SW 1271 (cell line): ENCODE results near the gene NAMPT.
"Not testable (repeated sequence)": the region's sequence is repeated elsewhere in the genome, so short reads cannot be mapped to it uniquely, and the experiment has no call there.

ENCODE experiments used
- DNase-seq, 2 experiments: peaks; one replicate each; lab custom pipeline; 2025; lab: John Stamatoyannopoulos, UW

Gene NAMPT

GRCh38 chr7:106284714-106285050 is at the start of gene NAMPT:
NAMPT (minus strand) TSS chr7:106284983; CDS start chr7:106284884, 99 bp downstream.
- no peak for DNase-seq

- DNase-seq, result no peak
Measured at GRCh38 chr7:106332201-106332600, 47.4 kb upstream of the NAMPT start.

- no peak for DNase-seq
Measured at GRCh38 chr7:106331441-106332175, 46.8 kb upstream of the NAMPT start.

GRCh38 chr7:106329971-106330733 is 45.4 kb upstream of the NAMPT start:
- no peak for DNase-seq

GRCh38 chr7:106329408-106329807 is 44.6 kb upstream of the NAMPT start:
- DNase-seq, result no peak

- DNase-seq, result no peak
Measured at GRCh38 chr7:106327538-106328481, 43.0 kb upstream of the NAMPT start.

GRCh38 chr7:106326594-106327537 is 42.1 kb upstream of the NAMPT start:
- DNase-seq, result no peak

- DNase-seq, result not testable (repeated sequence)
Measured at GRCh38 chr7:106324509-106324908, 39.7 kb upstream of the NAMPT start.

GRCh38 chr7:106320254-106320770 is 35.5 kb upstream of the NAMPT start:
- DNase-seq, result not testable (repeated sequence)

GRCh38 chr7:106318482-106318881 is 33.7 kb upstream of the NAMPT start:
- no peak for DNase-seq

GRCh38 chr7:106317971-106318370 is 33.2 kb upstream of the NAMPT start:
- no peak for DNase-seq

- DNase-seq, result no peak
Measured at GRCh38 chr7:106316947-106317346, 32.2 kb upstream of the NAMPT start.

GRCh38 chr7:106314875-106315274 is 30.1 kb upstream of the NAMPT start:
- no peak for DNase-seq

GRCh38 chr7:106313966-106314365 is 29.2 kb upstream of the NAMPT start:
- no peak for DNase-seq

- DNase-seq, result peak in 1 of 2 experiments; percentile 25
Measured at GRCh38 chr7:106313456-106313901, 28.7 kb upstream of the NAMPT start.

- no peak for DNase-seq
Measured at GRCh38 chr7:106312906-106313305, 28.1 kb upstream of the NAMPT start.

GRCh38 chr7:106312099-106312871 is 27.5 kb upstream of the NAMPT start:
- no peak for DNase-seq

GRCh38 chr7:106309362-106309761 is 24.6 kb upstream of the NAMPT start:
- no peak for DNase-seq

- DNase-seq, result no peak
Measured at GRCh38 chr7:106306256-106306655, 21.5 kb upstream of the NAMPT start.

- DNase-seq, result no peak
Measured at GRCh38 chr7:106305732-106306131, 20.9 kb upstream of the NAMPT start.
